Ascending aorta (tissue), 2 donors: ENCODE measurements around the gene TNFSF12. TPM values are rescaled to one million over a fixed set of nuclear protein-coding genes. Genes with fewer than 3 reads are reported as not detected.
"Not testable (repeated sequence)": the region's sequence is repeated elsewhere in the genome, so short reads cannot be mapped to it uniquely, and the experiment has no call there.

Source experiments
- DNase-seq, 2 donors: peaks; one replicate each; pipeline ENCODE4 v3.0.0-alpha.2; 2019; ENCODE audit warnings: low spot score in 2 of 2
- H3K27ac ChIP-seq, 2 donors: fragments of 200-600 bp; sonication (generic); one replicate each; pipeline ENCODE4 v1.5.1; 2016 to 2017; ENCODE audit warnings: mild to moderate bottlenecking in 1 of 2
- H3K27me3 ChIP-seq: fragments of 200-600 bp; sonication (generic); one replicate; pipeline ENCODE4 v1.5.1; 2017
- H3K36me3 ChIP-seq, 2 donors: fragments of 200-600 bp; sonication (generic); one replicate each; pipeline ENCODE4 v1.5.1; 2016
- H3K4me1 ChIP-seq, 2 donors: fragments of 200-600 bp; sonication (generic); one replicate each; pipeline ENCODE4 v1.5.1; 2016 to 2017; ENCODE audit warnings: mild to moderate bottlenecking in 1 of 2
- H3K4me3 ChIP-seq, 2 donors: fragments of 200-600 bp; sonication (generic); one replicate each; pipeline ENCODE4 v1.5.1; 2016 to 2017; ENCODE audit warnings: mild to moderate bottlenecking in 1 of 2
- H3K9me3 ChIP-seq, 2 donors: fragments of 200-600 bp; sonication (generic); one replicate each; pipeline ENCODE4 v1.5.1; 2016
- intact Hi-C: fragments of 100-400 bp; cut with DNase I; formaldehyde crosslinking; loops from one replicate; pipeline ENCODE4 v1.15.1; 2023
- total RNA-seq: library from RNA; depleted of rRNA; stranded (reverse); fragments of >200 nt; gene quantifications from one replicate; pipeline ENCODE4 v1.1.0, GENCODE V29; 2016
- TF ChIP-seq, protein P1 (sequence below), 3 experiments: fragments of 200-600 bp in 2 of 3; fragments of 450-650 bp in 1 of 3; sonication (generic) in 2 of 3; IDR thresholded peaks; one replicate each; pipeline ENCODE4 v1.5.1; 2016 to 2019; ENCODE audit warnings: antibody characterized with exemption in 3 of 3, mild to moderate bottlenecking in 1 of 3, moderate library complexity in 1 of 3

Gene TNFSF12
- total RNA-seq, 1 donor from 2014 or later = 88.6 TPM

DNA sequence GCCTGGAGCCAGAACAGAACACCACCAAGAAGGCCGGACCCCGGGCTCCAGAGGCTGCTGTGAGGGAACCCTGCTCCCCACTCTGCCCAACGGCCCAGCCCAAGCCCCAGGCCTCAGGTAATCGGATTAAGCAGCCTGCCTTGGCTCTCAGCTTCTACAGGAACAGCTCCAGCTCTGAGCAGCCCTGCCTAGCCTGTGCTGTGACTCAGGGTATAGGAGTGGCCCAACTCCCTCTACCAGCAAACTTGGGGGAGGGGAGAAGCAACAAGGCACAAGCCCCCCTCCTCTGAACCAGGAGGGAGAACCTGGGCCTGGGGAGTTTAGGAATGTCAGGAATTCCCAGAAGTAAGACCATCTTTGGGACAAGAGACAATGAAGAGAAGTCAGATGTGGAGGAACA lies 41.9 kb downstream of the TNFSF12 start:
- DNase-seq = no peak
- Histone ChIP-seq H3K27ac (no peak overlapping the region), H3K27me3 (no peaks in the 10 kb centered on the region), H3K9me3 (no peaks in the 10 kb centered on the region), H3K4me1 (peaks cover 5 to 15% of the 10 kb centered on the region in 2 donors), H3K4me3 (no peak overlapping the region), H3K36me3 (peaks cover 46 to 48% of the 10 kb centered on the region in 2 donors)
- intact Hi-C loops = no loop called here
- TF ChIP-seq, protein P1, sequence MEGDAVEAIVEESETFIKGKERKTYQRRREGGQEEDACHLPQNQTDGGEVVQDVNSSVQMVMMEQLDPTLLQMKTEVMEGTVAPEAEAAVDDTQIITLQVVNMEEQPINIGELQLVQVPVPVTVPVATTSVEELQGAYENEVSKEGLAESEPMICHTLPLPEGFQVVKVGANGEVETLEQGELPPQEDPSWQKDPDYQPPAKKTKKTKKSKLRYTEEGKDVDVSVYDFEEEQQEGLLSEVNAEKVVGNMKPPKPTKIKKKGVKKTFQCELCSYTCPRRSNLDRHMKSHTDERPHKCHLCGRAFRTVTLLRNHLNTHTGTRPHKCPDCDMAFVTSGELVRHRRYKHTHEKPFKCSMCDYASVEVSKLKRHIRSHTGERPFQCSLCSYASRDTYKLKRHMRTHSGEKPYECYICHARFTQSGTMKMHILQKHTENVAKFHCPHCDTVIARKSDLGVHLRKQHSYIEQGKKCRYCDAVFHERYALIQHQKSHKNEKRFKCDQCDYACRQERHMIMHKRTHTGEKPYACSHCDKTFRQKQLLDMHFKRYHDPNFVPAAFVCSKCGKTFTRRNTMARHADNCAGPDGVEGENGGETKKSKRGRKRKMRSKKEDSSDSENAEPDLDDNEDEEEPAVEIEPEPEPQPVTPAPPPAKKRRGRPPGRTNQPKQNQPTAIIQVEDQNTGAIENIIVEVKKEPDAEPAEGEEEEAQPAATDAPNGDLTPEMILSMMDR (IDR thresholded peaks at IDR 0.05) = no peak

DNA sequence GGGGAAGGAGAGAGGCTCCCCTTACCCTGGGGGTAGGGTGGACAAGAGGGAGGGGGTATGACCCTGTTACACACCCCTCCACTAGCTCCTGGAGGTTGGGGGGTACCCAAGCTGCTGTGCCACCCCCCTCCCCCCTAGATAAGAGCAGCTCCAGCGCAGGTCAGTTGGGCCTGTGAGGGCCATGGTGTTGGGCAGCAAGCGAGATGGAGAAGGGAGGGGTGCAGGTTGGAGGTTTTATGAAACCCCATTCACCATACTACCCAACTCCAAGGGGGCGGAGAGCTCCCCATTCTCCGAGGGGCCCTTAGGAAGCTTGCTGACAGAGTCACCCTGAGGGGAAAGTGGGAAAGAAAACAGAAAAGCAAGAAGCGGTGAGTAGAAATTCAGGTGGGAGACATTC lies 42.7 kb downstream of the TNFSF12 start:
- Histone ChIP-seq H3K9me3 (no peaks in the 10 kb centered on the region), H3K4me3 (no peak overlapping the region), H3K36me3 (peaks cover 53 to 55% of the 10 kb centered on the region in 2 donors), H3K27me3 (no peaks in the 10 kb centered on the region), H3K27ac (no peak overlapping the region), H3K4me1 (peaks cover 5 to 15% of the 10 kb centered on the region in 2 donors)
- intact Hi-C loops = no loop called here
- no peak for DNase-seq
- TF ChIP-seq, protein P1 (IDR thresholded peaks at IDR 0.05) = no peak

DNA sequence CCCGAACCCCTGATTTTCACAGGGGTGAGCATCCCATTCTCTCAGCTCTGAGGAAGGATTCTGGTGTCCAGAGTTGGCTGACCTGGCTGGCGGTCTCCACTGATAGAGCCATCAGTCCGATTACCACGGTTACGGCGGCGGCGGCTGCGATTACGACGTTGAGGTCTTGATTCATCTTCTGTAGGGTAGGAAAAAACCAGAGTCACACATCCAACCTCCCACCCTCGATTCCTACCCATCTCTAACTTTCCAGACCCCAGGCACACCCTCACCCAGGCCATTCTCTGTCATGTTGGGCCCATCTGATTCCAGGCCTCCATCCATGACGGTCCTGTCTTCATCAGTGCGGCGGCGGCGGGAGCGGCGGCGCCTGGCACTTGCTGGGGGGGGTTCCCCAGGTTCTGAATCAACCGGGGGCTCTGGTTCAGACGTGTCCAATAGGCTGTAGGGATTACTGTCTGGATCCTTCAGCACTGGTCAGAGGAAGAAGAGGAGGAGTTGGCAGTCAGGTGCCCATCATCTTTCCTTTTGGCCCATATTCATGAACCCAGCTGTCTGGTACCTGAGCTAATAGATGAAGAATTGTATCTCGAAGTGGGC lies 43.7 kb downstream of the TNFSF12 start:
- no peak for DNase-seq
- H3K9me3 ChIP-seq = no peaks in the 10 kb centered on the region
- no peak overlapping the region for H3K4me3 ChIP-seq
- H3K27me3 ChIP-seq = no peaks in the 10 kb centered on the region
- peaks cover 62 to 63% of the 10 kb centered on the region in 2 donors for H3K36me3 ChIP-seq
- intact Hi-C loops = no loop called here
- H3K27ac ChIP-seq = no peak overlapping the region
- TF ChIP-seq, protein P1 (IDR thresholded peaks at IDR 0.05) = no peak
- peaks cover 5 to 15% of the 10 kb centered on the region in 2 donors for H3K4me1 ChIP-seq

DNA sequence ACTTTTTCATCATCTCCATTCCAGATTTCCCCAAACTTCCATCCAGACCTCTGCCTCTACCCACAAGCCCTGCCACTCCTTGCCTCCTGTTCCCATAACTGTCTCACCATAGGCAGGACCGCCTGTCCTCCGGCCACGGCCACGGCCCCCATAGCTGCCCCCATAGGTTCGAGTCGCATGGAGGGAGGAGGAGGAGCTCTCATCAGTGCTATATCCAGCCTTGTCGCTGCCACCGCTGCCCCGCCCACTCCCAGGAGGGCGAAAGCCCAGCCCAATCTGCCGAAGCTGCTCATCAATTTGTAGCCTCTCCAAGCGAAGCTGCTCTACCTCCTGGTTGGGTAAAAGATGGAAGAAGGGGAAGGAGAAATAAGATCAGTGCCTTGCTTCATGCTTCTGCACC lies 44.4 kb downstream of the TNFSF12 start:
- intact Hi-C loops = no loop called here
- Histone ChIP-seq H3K27me3 (no peaks in the 10 kb centered on the region), H3K4me3 (no peak overlapping the region), H3K36me3 (peaks cover 66 to 67% of the 10 kb centered on the region in 2 donors), H3K27ac (no peak overlapping the region), H3K4me1 (peaks cover 5 to 12% of the 10 kb centered on the region in 2 donors), H3K9me3 (no peaks in the 10 kb centered on the region)
- TF ChIP-seq, protein P1 (IDR thresholded peaks at IDR 0.05) = no peak
- no peak for DNase-seq

DNA sequence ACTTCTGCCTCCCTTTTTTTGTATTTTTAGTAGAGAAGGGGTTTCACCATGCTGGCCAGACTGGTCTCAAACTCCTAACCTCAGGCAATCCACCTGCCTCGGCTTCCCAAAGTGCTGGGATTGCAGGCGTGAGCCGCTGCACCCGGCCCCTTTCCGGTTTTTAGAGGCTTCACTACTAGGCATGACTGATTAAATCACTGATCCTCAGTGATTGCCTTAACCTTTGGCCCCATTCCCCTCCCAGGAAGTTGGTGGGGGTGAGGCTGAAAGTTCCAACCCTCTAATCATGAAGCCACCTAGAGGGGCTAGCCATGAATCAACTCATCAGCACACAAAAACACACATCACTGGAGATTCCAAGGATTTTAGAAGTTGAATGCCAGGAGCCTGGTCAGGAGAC lies 48.7 kb downstream of the TNFSF12 start:
- DNase-seq, H3K4me3 ChIP-seq, H3K27me3 ChIP-seq, H3K9me3 ChIP-seq, intact Hi-C loops, H3K27ac ChIP-seq, H3K4me1 ChIP-seq: not testable (repeated sequence)
- H3K36me3 ChIP-seq = peaks cover 92 to 96% of the 10 kb centered on the region in 2 donors

DNA sequence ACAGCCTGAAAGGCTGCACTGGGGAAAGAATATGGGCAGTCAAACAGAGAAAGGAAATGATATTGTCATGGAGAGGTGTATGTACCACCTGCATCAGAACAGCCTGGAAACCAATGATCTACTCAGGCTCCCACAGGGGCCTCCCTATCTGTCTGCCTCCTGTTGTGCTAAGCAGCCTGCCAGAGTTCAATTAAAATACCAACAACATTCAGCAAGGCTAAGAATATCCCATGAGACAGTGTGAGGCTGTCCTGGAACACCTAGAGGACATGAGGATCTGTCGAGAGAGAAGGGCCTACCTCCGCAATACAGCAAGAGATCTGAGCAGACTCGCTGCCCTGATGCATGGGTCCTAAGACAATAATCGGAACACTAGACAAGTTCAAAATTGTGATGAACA lies 57.4 kb downstream of the TNFSF12 start:
- H3K36me3 ChIP-seq = peaks cover 43 to 49% of the 10 kb centered on the region in 2 donors
- intact Hi-C loops = no loop called here

More for the DNA sequence above, 57.4 kb downstream of the TNFSF12 start:
- no peak overlapping the region for H3K27ac ChIP-seq
- DNase-seq = no peak
- H3K4me1 ChIP-seq = peaks cover 0 to 3% of the 10 kb centered on the region in 2 donors
- H3K9me3 ChIP-seq = no peaks in the 10 kb centered on the region
- TF ChIP-seq, protein P1 (IDR thresholded peaks at IDR 0.05) = no peak
- no peaks in the 10 kb centered on the region for H3K27me3 ChIP-seq
- no peak overlapping the region for H3K4me3 ChIP-seq

Other genes starting within 250 kb of the TNFSF12 start
- 248 TPM for gene EIF5A, start 241.4 kb upstream of the TNFSF12 start, total RNA-seq
- 52.4 TPM for gene GPS2, start 233.7 kb upstream of the TNFSF12 start, total RNA-seq
- gene NEURL4, start 219.7 kb upstream of the TNFSF12 start, total RNA-seq = 22.0 TPM
- gene ACAP1, start 212.5 kb upstream of the TNFSF12 start, total RNA-seq = 12.0 TPM
- gene KCTD11, start 196.9 kb upstream of the TNFSF12 start, total RNA-seq = 14.6 TPM
- gene TMEM95, start 193.9 kb upstream of the TNFSF12 start, total RNA-seq = not detected
- gene TNK1, start 168.0 kb upstream of the TNFSF12 start, total RNA-seq = 0.43 TPM
- 297 TPM for gene PLSCR3, start 154.5 kb upstream of the TNFSF12 start, total RNA-seq
- gene TMEM256, start 145.0 kb upstream of the TNFSF12 start, total RNA-seq = 241 TPM
- gene NLGN2, start 141.2 kb upstream of the TNFSF12 start, total RNA-seq = 34.3 TPM
- gene SPEM1, start 128.7 kb upstream of the TNFSF12 start, total RNA-seq = not detected
- gene SPEM2, start 123.4 kb upstream of the TNFSF12 start, total RNA-seq = not detected
- not detected for gene SPEM3, start 120.2 kb upstream of the TNFSF12 start, total RNA-seq
- 20.4 TPM for gene TMEM102, start 113.6 kb upstream of the TNFSF12 start, total RNA-seq
- gene FGF11, start 109.5 kb upstream of the TNFSF12 start, total RNA-seq = 0.32 TPM
- gene CHRNB1, start 104.0 kb upstream of the TNFSF12 start, total RNA-seq = 5.0 TPM
- gene ZBTB4, start 69.4 kb upstream of the TNFSF12 start, total RNA-seq = 67.9 TPM
- gene SLC35G6, start 67.6 kb upstream of the TNFSF12 start, total RNA-seq = not detected
- 69.5 TPM for gene POLR2A, start 64.7 kb upstream of the TNFSF12 start, total RNA-seq
- 17.5 TPM for gene TNFSF13, start 9.7 kb downstream of the TNFSF12 start, total RNA-seq
- 92.0 TPM for gene SENP3, start 12.9 kb downstream of the TNFSF12 start, total RNA-seq
- 151 TPM for gene CD68, start 30.6 kb downstream of the TNFSF12 start, total RNA-seq
- gene MPDU1, start 34.8 kb downstream of the TNFSF12 start, total RNA-seq = 157 TPM
- not detected for gene SOX15, start 41.0 kb downstream of the TNFSF12 start, total RNA-seq
- gene FXR2, start 65.8 kb downstream of the TNFSF12 start, total RNA-seq = 19.3 TPM
- 22.6 TPM for gene SAT2, start 78.8 kb downstream of the TNFSF12 start, total RNA-seq
- gene SHBG, start 81.1 kb downstream of the TNFSF12 start, total RNA-seq = not detected
- gene ATP1B2, start 101.9 kb downstream of the TNFSF12 start, total RNA-seq = 0.11 TPM
- gene TP53, start 138.4 kb downstream of the TNFSF12 start, total RNA-seq = 48.0 TPM
- 1.5 TPM for gene WRAP53, start 139.4 kb downstream of the TNFSF12 start, total RNA-seq
- not detected for gene EFNB3, start 156.1 kb downstream of the TNFSF12 start, total RNA-seq
- gene DNAH2, start 168.7 kb downstream of the TNFSF12 start, total RNA-seq = 0.43 TPM